ENCODE results near the gene FAU.

FAU gene

GRCh38 chr11:65071907-65072630 is 49.9 kb downstream of the FAU start:
- no peak for DNase-seq

Data from NCI-H226 (cell line).